Stimulated activated CD4-positive, alpha-beta T cell treated with anti-CD3 and anti-CD28 coated beads, TNF-alpha, amount 100 ng/mL, for 24 hours (primary cell): ENCODE results near the gene AHR.
"Not testable (repeated sequence)": the region's sequence is repeated elsewhere in the genome, so short reads cannot be mapped to it uniquely, and the experiment has no call there.

Experiments used
- DNase-seq, 3 experiments: peaks; one replicate each; pipeline ENCODE4 v3.0.0-alpha.2; 2020; ENCODE audit warnings: low read depth in 3 of 3

Gene AHR

DNA sequence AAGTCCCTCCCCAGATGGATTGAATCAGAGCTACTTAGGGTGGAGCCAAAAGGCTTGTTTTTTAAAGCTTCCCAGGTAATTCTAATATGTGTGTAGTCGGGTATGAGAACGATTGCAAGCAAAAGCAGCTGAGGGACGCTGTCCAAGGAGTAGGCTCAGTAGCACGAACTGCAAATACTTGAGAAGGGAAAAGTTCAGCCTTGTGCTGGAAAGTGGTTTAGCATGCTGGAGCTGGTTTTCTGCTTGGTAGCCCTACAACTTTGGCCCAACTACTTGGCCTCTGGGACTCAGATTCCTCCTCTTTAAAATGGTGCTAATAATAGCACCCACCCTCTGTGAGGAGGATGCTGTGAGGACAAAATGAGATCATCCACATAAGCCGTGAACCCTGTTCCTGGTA lies 76.2 kb downstream of the AHR start:
- no peak for DNase-seq

DNA sequence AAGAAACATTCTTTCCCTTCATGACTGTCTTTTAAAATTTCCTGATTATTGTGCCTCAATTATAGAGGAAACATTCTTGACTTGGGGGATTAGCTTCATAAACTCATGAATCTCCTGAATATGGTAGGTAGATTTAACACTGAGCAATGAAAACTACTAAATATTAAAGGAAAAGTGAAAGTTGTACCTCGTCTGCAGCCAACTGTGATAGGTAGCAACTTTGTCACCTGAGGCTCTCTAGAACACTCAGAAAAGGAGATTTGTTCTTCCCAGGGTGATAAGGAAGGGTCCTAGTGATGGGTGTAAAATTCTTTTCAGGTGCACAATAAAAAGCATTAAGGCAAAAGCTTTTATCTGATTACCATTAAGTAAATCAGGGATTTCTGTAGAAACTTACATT lies 78.1 kb downstream of the AHR start:
- DNase-seq, result no peak

DNA sequence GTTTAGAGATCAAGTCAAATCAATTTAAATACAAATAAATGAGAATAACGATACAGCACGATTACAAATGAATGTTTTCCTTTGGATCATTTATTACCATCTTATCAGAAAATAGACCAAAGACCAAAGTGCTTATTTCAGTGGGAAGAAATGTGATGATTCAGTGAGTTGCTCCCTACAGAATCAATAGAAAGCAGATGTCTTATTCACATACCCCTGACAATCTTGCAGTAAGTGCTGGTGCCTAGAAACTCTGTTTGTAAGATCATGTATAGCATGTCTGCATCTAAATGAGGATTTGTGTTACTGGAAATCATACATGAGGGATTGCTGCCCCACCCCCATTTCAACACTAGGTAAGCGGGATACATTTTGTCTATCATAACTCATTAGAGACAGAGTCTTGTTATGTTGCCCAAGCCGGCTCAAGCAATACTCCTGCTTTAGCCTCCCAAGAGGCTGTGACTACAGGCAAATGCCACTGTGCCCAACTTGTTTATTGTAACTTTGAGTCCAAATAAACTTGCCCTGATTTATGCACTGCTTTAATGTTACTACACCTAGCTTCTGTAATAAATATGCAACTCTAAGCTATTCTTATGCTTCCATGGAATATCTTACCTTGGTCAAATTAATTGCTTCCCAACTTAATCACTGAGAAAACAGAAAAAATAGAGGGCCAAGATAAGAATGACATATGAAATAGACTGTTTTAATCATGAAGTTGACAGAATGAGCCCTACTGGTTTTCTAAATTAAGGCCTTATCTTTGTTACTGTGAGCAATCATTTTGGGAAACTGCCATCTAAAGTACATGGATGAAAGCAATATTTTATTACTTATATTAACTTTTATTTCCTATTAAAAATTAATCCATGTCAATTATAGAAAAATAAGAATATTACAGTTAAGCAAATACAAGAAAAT lies 82.5 kb downstream of the AHR start:
- no peak for DNase-seq

DNA sequence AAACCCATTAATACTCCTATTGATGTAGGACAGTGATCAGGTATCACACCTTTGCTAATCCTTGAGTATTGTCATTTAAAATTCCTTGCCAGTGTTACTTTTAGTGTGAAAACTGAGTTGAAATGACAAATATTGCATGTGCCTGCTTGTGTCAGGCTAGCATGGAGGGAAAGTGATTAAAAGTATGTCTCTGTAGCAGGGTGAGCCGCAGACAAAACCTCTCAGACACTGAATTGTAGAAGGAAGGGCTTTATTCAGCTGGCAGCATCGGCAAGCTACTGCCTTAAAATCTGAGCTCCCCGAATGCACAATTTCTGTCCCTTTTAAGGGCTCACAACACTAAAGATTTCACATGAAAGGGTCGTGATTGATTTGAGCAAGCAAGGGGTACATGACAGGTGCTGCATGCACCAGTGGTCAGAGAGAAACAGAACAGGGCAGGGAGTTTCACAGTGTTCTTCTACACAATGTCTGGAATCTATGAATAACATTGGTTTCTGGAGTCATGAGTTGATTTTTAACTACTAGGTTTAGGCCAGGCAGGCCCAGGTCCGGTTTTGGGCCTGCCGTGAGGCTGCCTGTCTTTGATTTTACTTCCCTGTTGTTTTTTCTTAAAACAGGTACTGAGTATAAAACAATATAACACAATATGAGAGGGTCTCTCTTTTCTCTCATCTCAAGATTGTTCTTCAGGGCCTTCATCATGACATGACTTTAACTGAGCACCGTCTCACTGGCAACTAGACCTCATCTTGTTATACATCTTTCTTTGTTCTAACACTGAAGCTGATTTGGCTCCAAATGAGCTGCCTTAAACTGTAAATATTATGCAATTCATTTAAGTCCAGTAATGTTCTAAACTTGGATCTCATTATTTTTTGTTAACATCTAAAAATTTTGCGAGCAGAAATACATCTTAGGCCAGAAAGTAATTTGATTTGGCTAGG lies 84.2 kb downstream of the AHR start:
- DNase-seq, result not testable (repeated sequence)

DNA sequence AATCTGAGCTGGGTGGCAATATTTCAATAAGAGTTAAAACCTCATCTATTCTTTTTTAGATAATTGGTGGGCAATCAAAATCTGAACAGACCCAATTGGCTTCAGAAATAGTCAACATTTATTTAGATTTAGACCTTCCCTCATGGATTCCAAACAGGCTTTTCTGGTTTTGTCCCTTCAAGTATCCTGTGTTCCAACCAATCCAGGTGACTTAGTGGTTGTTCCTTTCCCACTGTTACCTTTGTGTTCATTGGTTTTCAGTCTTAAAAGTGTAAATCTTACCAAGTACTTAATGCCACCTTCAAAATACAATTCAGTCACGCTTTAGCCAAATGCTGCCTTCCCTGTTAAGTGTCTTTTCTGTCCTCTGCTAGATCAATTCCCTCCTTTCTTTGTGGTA lies 85.9 kb downstream of the AHR start:
- no peak for DNase-seq

DNA sequence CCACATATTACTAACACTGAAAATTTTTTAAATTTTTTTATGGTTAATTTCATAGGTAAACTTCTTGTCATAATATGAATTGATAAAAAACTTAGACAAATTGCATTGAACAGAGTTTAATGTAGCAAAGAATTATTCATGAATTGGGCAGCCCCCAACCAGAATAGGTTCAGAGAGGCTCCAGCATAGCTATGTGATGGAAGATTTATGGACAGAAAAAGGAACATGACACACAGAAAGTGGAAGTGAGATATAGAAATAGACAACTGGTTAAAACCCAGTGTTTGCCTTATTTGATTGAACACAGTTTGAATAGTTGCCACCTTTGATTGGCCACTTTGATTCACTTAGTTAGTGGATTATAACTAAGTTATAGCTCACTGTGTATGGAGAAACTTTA lies 87.2 kb downstream of the AHR start:
- no peak for DNase-seq

DNA sequence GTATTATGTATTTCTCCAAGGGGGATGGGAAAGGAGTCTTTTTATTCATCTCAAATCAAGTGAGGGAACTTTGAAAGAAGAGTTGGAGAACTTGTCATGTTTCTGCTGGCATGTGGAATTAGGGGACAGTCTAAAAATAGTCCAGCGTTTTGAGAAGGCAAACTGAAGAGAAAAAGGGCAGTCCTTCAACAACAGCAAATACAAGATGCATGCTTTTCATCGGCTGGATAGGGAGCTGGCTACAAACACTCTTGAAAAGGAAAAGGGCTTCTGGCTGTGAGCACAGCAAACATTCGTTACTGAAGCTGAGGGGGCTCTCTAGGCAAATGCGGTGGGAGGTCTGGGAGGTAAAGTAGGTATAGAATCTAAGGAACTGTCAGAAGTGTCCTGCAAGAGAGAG lies 91.9 kb downstream of the AHR start:
- no peak for DNase-seq

DNA sequence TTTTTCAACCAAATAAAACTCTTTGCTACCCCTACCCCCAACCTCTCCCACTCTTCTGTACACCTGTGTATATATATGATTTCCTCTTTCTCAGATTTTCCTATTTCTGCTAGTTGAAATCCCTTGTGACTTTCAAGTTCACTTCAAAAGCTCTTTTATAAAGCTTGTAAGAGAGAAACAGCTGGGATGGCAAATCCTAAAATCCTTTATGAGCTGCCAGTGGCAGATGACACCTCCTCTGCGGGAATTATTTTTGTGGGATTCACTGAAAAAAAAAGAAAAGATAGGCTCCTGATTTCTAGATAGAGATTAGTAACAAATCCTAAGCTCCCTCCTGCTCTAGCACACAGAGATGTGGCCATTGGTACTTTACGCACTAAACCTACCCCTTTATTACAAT lies 92.9 kb downstream of the AHR start:
- DNase-seq, result no peak

DNA sequence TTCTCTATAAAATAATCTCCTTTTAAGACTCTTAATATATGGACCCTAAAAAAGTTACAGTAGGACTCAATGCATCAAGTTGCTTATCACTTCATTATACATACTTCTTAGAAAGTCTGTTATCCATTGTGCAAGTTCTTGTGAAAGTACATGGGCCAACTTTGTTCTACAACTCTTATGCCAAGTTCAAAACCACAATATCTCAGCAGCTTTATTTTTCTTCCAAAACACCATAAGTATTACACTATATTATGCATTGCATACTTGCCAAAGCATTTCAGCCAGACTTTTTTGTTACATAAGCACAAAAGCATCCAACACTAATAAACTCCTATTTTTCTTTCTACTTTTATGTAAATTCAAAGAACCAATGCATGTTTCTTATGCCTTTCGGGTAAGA lies 94.4 kb downstream of the AHR start:
- no peak for DNase-seq

DNA sequence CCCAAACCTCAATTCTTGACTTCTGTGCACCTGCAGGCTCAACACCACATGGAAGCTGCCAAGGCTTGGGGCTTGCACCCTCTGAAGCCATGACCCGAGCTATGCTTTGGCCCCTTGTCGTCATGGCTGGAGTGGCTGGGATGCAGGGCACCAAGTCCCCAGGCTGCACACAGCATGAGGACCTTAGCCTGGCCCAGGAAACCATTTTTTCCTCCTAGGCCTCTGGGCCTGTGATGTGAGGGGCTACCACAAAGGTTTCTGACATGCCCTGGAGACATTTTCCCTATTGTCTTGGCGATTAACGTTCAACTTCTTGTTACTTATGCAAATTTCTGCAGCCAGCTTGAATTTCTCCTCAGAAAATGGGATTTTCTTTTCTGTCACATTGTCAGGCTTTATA lies 96.1 kb downstream of the AHR start:
- not testable (repeated sequence) for DNase-seq
